Mammary epithelial cell (primary cell): ENCODE data around the gene RDH8.

Source experiments
- CTCF ChIP-seq, 2 donors: IDR thresholded peaks in 1 of 2; conservative IDR thresholded peaks in 1 of 2; 2 replicates each; pipeline ENCODE4 v1.5.1; 2011 to 2012; ENCODE audit warnings: inconsistent platforms in 2 of 2, low read length in 2 of 2, mild to moderate bottlenecking in 2 of 2, control low read depth in 1 of 2, low read depth in 1 of 2; ENCODE audit not compliant: insufficient read depth in 1 of 2; ENCODE audit errors: extremely low read depth in 1 of 2
- EZH2 ChIP-seq: IDR thresholded peaks from 2 replicates; pipeline ENCODE4 v1.6.1; 2012; ENCODE audit warnings: low read length, inconsistent platforms, borderline replicate concordance

- no peak for TF ChIP-seq CTCF (conservative IDR thresholded peaks at IDR 0.05 in 1 of 2, IDR thresholded peaks at IDR 0.05 in 1 of 2; ENCODE audit: extremely low read depth in 1 of 2, insufficient read depth in 1 of 2, low read depth in 1 of 2, low read length in 2 of 2)
- no peak for TF ChIP-seq EZH2
Measured at GRCh38 chr19:10070730-10071446, 57.6 kb downstream of the RDH8 start.
